Activated naive CD8-positive, alpha-beta T cell (primary cell): ENCODE data around the gene CCDC178.

Experiments
- H3K27ac Mint-ChIP-seq: one replicate; pipeline ENCODE4 v1.8.0; 2021; ENCODE audit warnings: mixed read lengths
- H3K27me3 Mint-ChIP-seq: one replicate; pipeline ENCODE4 v1.8.0; 2021; ENCODE audit warnings: mixed read lengths
- H3K36me3 Mint-ChIP-seq: one replicate; pipeline ENCODE4 v1.8.0; 2021; ENCODE audit warnings: mixed read lengths
- H3K4me1 Mint-ChIP-seq: one replicate; pipeline ENCODE4 v1.8.0; 2021; ENCODE audit warnings: low read depth, mixed read lengths
- H3K4me3 Mint-ChIP-seq: one replicate; pipeline ENCODE4 v1.8.0; 2021; ENCODE audit warnings: mild to moderate bottlenecking, mixed read lengths
- H3K9me3 Mint-ChIP-seq: one replicate; pipeline ENCODE4 v1.8.0; 2021; ENCODE audit warnings: low read depth, mixed read lengths

The CCDC178 gene

GRCh38 chr18:33090461-33090860 is 350.1 kb downstream of the CCDC178 start:
- Mint-ChIP-seq H3K4me3 (no peak overlapping the region), H3K27me3 (no peaks in the 10 kb centered on the region), H3K27ac (no peak overlapping the region), H3K9me3 (peaks cover 5% of the 10 kb centered on the region), H3K36me3 (no peaks in the 10 kb centered on the region), H3K4me1 (no peaks in the 10 kb centered on the region)

- Mint-ChIP-seq H3K36me3 (no peaks in the 10 kb centered on the region), H3K9me3 (no peaks in the 10 kb centered on the region), H3K4me3 (no peak overlapping the region), H3K27ac (no peak overlapping the region), H3K27me3 (no peaks in the 10 kb centered on the region), H3K4me1 (no peaks in the 10 kb centered on the region)
Measured at GRCh38 chr18:33076601-33077000, 363.9 kb downstream of the CCDC178 start.

- Mint-ChIP-seq H3K27me3 (no peaks in the 10 kb centered on the region), H3K27ac (no peak overlapping the region), H3K36me3 (no peaks in the 10 kb centered on the region), H3K9me3 (no peaks in the 10 kb centered on the region), H3K4me1 (no peaks in the 10 kb centered on the region), H3K4me3 (no peak overlapping the region)
Measured at GRCh38 chr18:33074125-33074524, 366.4 kb downstream of the CCDC178 start.

GRCh38 chr18:33062834-33063364 is 377.6 kb downstream of the CCDC178 start:
- H3K27ac Mint-ChIP-seq = no peak overlapping the region
- no peaks in the 10 kb centered on the region for H3K27me3 Mint-ChIP-seq
- no peaks in the 10 kb centered on the region for H3K4me1 Mint-ChIP-seq
- H3K4me3 Mint-ChIP-seq = no peak overlapping the region
- H3K36me3 Mint-ChIP-seq = no peaks in the 10 kb centered on the region
- peaks cover 16% of the 10 kb centered on the region for H3K9me3 Mint-ChIP-seq

- H3K9me3 Mint-ChIP-seq = peaks cover 10% of the 10 kb centered on the region
- no peaks in the 10 kb centered on the region for H3K27me3 Mint-ChIP-seq
- no peak overlapping the region for H3K4me3 Mint-ChIP-seq
- H3K4me1 Mint-ChIP-seq = no peaks in the 10 kb centered on the region
- H3K36me3 Mint-ChIP-seq = no peaks in the 10 kb centered on the region
- H3K27ac Mint-ChIP-seq = no peak overlapping the region
Measured at GRCh38 chr18:33052886-33053285, 387.6 kb downstream of the CCDC178 start.

- H3K36me3 Mint-ChIP-seq = no peaks in the 10 kb centered on the region
- peaks cover 14% of the 10 kb centered on the region for H3K9me3 Mint-ChIP-seq
- H3K4me3 Mint-ChIP-seq = no peak overlapping the region
- H3K4me1 Mint-ChIP-seq = no peaks in the 10 kb centered on the region
- no peak overlapping the region for H3K27ac Mint-ChIP-seq
- no peaks in the 10 kb centered on the region for H3K27me3 Mint-ChIP-seq
Measured at GRCh38 chr18:33051407-33051806, 389.1 kb downstream of the CCDC178 start.

- H3K36me3 Mint-ChIP-seq = no peaks in the 10 kb centered on the region
- no peak overlapping the region for H3K27ac Mint-ChIP-seq
- no peaks in the 10 kb centered on the region for H3K4me1 Mint-ChIP-seq
- H3K9me3 Mint-ChIP-seq = peaks cover 14% of the 10 kb centered on the region
- no peak overlapping the region for H3K4me3 Mint-ChIP-seq
- no peaks in the 10 kb centered on the region for H3K27me3 Mint-ChIP-seq
Measured at GRCh38 chr18:33040213-33040612, 400.3 kb downstream of the CCDC178 start.

GRCh38 chr18:33034945-33035344 is 405.6 kb downstream of the CCDC178 start:
- H3K4me3 Mint-ChIP-seq = no peak overlapping the region
- H3K27me3 Mint-ChIP-seq = no peaks in the 10 kb centered on the region
- no peaks in the 10 kb centered on the region for H3K4me1 Mint-ChIP-seq
- H3K36me3 Mint-ChIP-seq = no peaks in the 10 kb centered on the region
- no peak overlapping the region for H3K27ac Mint-ChIP-seq
- no peaks in the 10 kb centered on the region for H3K9me3 Mint-ChIP-seq

- Mint-ChIP-seq H3K36me3 (no peaks in the 10 kb centered on the region), H3K4me3 (no peak overlapping the region), H3K27ac (no peak overlapping the region), H3K27me3 (no peaks in the 10 kb centered on the region), H3K4me1 (no peaks in the 10 kb centered on the region), H3K9me3 (no peaks in the 10 kb centered on the region)
Measured at GRCh38 chr18:33034212-33034611, 406.3 kb downstream of the CCDC178 start.

GRCh38 chr18:33022370-33022769 is 418.2 kb downstream of the CCDC178 start:
- Mint-ChIP-seq H3K27me3 (no peaks in the 10 kb centered on the region), H3K36me3 (no peaks in the 10 kb centered on the region), H3K27ac (no peak overlapping the region), H3K4me3 (no peak overlapping the region), H3K4me1 (no peaks in the 10 kb centered on the region), H3K9me3 (peaks cover 8% of the 10 kb centered on the region)

- H3K9me3 Mint-ChIP-seq = peaks cover 8% of the 10 kb centered on the region
- H3K4me1 Mint-ChIP-seq = no peaks in the 10 kb centered on the region
- no peak overlapping the region for H3K4me3 Mint-ChIP-seq
- H3K27me3 Mint-ChIP-seq = no peaks in the 10 kb centered on the region
- H3K36me3 Mint-ChIP-seq = no peaks in the 10 kb centered on the region
- no peak overlapping the region for H3K27ac Mint-ChIP-seq
Measured at GRCh38 chr18:33020877-33021276, 419.6 kb downstream of the CCDC178 start.

- H3K27me3 Mint-ChIP-seq = no peaks in the 10 kb centered on the region
- no peaks in the 10 kb centered on the region for H3K36me3 Mint-ChIP-seq
- H3K9me3 Mint-ChIP-seq = peaks cover 6% of the 10 kb centered on the region
- no peak overlapping the region for H3K4me3 Mint-ChIP-seq
- H3K27ac Mint-ChIP-seq = no peak overlapping the region
- no peaks in the 10 kb centered on the region for H3K4me1 Mint-ChIP-seq
Measured at GRCh38 chr18:33014060-33014796, 426.3 kb downstream of the CCDC178 start.

GRCh38 chr18:33010149-33010548 is 430.4 kb downstream of the CCDC178 start:
- no peaks in the 10 kb centered on the region for H3K27me3 Mint-ChIP-seq
- H3K27ac Mint-ChIP-seq = no peak overlapping the region
- H3K36me3 Mint-ChIP-seq = no peaks in the 10 kb centered on the region
- no peaks in the 10 kb centered on the region for H3K4me1 Mint-ChIP-seq
- H3K9me3 Mint-ChIP-seq = peaks cover 6% of the 10 kb centered on the region
- H3K4me3 Mint-ChIP-seq = no peak overlapping the region

GRCh38 chr18:32998921-32999320 is 441.6 kb downstream of the CCDC178 start:
- no peaks in the 10 kb centered on the region for H3K4me1 Mint-ChIP-seq
- peaks cover 20% of the 10 kb centered on the region for H3K9me3 Mint-ChIP-seq
- no peaks in the 10 kb centered on the region for H3K27me3 Mint-ChIP-seq
- H3K36me3 Mint-ChIP-seq = no peaks in the 10 kb centered on the region
- no peak overlapping the region for H3K27ac Mint-ChIP-seq
- no peak overlapping the region for H3K4me3 Mint-ChIP-seq

- Mint-ChIP-seq H3K9me3 (peaks cover 18% of the 10 kb centered on the region), H3K27ac (no peak overlapping the region), H3K36me3 (no peaks in the 10 kb centered on the region), H3K4me3 (no peak overlapping the region), H3K27me3 (no peaks in the 10 kb centered on the region), H3K4me1 (no peaks in the 10 kb centered on the region)
Measured at GRCh38 chr18:32998285-32998684, 442.2 kb downstream of the CCDC178 start.

- Mint-ChIP-seq H3K4me3 (no peak overlapping the region), H3K9me3 (no peaks in the 10 kb centered on the region), H3K27ac (no peak overlapping the region), H3K36me3 (no peaks in the 10 kb centered on the region), H3K27me3 (no peaks in the 10 kb centered on the region), H3K4me1 (no peaks in the 10 kb centered on the region)
Measured at GRCh38 chr18:32983721-32984120, 456.8 kb downstream of the CCDC178 start.
